ENCODE data around the gene TBC1D22A. TPM values are rescaled to one million over a fixed set of nuclear protein-coding genes. Genes with fewer than 3 reads are reported as not detected.

TBC1D22A gene
- total and polyA plus RNA-seq, 10 of the 15 experiments (the other 5 are each of a cell fraction or from before 2014, with no cell fraction given) = 0.63 to 44.7 (median 27.4) TPM

DNA sequence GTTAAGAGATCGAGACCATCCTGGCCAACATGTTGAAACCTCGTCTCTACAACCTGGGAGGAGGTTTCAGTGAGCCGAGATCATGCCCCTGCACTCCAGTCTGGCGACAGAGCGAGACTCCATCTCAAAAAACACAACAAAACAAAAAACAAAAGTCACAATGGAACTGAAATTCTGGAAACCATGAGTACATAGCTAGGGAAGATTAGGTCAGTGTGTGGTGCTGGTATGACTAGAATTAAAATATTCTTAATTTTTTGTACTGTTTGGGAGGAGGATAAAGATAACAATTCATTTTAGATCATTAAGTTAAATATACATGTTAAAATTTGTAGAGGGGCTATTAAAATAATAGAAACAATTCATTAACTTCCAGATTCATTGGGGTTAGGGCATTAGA, 344.4 kb downstream of the TBC1D22A start:
- no peak for DNase-seq (ENCODE audit: low read depth, low spot score)
- H2AFZ ChIP-seq (ENCODE audit: control insufficient read depth, low read depth, low read length) = no peak overlapping the region
- H3K4me1 ChIP-seq (ENCODE audit: control insufficient read depth, insufficient read depth, low read length) = no peaks in the 10 kb centered on the region
- POLR2A ChIA-PET = no interaction called here
- no peaks in the 10 kb centered on the region for H3K9me3 ChIP-seq (replicated peaks; ENCODE audit: control insufficient read depth, insufficient read depth, low read length)
- FAIRE-seq = no peak
- no peaks in the 10 kb centered on the region; a peak in 1 of 4 replicates for H3K36me3 ChIP-seq (ENCODE audit: control insufficient read depth in 2 of 2, insufficient read depth in 2 of 2, low read length in 1 of 2)
- SMC1A ChIA-PET (ENCODE audit: uncharacterized antibody, unreplicated experiment) = no interaction called here
- H3K4me2 ChIP-seq (ENCODE audit: control insufficient read depth, insufficient read depth) = no peak overlapping the region
- intact Hi-C loops (cut with micrococcal nuclease; ENCODE audit: unreplicated experiment) = no loop called here
- 99% methylated on average over 5 of the region's 5 CpGs for WGBS (ENCODE audit: insufficient coverage, insufficient replicate concordance, low lambda C conversion rate, missing lambda C conversion rate)
- no peak overlapping the region for H3K4me3 ChIP-seq
- no peaks in the 10 kb centered on the region for H3K79me2 ChIP-seq (ENCODE audit: control insufficient read depth, insufficient read depth, low read length)
- H4K20me1 ChIP-seq (ENCODE audit: control insufficient read depth, insufficient read depth) = no peaks in the 10 kb centered on the region
- in situ Hi-C loops (cut with MboI) = no loop called here
- no TSS peak for BruUV-seq (replicated peaks)
- CTCF ChIA-PET = no interaction called here
- no peak overlapping the region for H3K27ac ChIP-seq (ENCODE audit: control insufficient read depth, insufficient read depth)
- H3K27me3 ChIP-seq (replicated peaks in 1 of 2; ENCODE audit: control insufficient read depth in 2 of 2, insufficient read depth in 2 of 2, low read length in 1 of 2) = no peaks in the 10 kb centered on the region
- RAD21 ChIA-PET (ENCODE audit: unreplicated experiment) = no interaction called here
- no peak overlapping the region for H3K9ac ChIP-seq (ENCODE audit: control insufficient read depth, insufficient read depth, low read length)
- no peak for ATAC-seq
- TF ChIP-seq TCF7 (IDR thresholded peaks at IDR 0.05; ENCODE audit: borderline replicate concordance) (no peak), ZZZ3 (IDR thresholded peaks at IDR 0.05; ENCODE audit: control insufficient read depth, insufficient read length, low read depth) (no peak), GATAD2B (conservative IDR thresholded peaks at IDR 0.05; ENCODE audit: low read depth) (no peak), SIN3A (IDR thresholded peaks at IDR 0.05; ENCODE audit: low read depth, low read length) (no peak), ZNF622 (IDR thresholded peaks at IDR 0.05) (no peak), FOXM1 (IDR thresholded peaks at IDR 0.05; ENCODE audit: low read depth, low read length) (no peak), RCOR1 (conservative IDR thresholded peaks at IDR 0.05; ENCODE audit: low read depth, low read length) (no peak), PAX8 (IDR thresholded peaks at IDR 0.05) (no peak), HDAC2 (IDR thresholded peaks at IDR 0.05) (no peak)
- TF ChIP-seq, protein P1, sequence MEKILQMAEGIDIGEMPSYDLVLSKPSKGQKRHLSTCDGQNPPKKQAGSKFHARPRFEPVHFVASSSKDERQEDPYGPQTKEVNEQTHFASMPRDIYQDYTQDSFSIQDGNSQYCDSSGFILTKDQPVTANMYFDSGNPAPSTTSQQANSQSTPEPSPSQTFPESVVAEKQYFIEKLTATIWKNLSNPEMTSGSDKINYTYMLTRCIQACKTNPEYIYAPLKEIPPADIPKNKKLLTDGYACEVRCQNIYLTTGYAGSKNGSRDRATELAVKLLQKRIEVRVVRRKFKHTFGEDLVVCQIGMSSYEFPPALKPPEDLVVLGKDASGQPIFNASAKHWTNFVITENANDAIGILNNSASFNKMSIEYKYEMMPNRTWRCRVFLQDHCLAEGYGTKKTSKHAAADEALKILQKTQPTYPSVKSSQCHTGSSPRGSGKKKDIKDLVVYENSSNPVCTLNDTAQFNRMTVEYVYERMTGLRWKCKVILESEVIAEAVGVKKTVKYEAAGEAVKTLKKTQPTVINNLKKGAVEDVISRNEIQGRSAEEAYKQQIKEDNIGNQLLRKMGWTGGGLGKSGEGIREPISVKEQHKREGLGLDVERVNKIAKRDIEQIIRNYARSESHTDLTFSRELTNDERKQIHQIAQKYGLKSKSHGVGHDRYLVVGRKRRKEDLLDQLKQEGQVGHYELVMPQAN (conservative IDR thresholded peaks at IDR 0.05) = no peak
- TF ChIP-seq, protein P2, sequence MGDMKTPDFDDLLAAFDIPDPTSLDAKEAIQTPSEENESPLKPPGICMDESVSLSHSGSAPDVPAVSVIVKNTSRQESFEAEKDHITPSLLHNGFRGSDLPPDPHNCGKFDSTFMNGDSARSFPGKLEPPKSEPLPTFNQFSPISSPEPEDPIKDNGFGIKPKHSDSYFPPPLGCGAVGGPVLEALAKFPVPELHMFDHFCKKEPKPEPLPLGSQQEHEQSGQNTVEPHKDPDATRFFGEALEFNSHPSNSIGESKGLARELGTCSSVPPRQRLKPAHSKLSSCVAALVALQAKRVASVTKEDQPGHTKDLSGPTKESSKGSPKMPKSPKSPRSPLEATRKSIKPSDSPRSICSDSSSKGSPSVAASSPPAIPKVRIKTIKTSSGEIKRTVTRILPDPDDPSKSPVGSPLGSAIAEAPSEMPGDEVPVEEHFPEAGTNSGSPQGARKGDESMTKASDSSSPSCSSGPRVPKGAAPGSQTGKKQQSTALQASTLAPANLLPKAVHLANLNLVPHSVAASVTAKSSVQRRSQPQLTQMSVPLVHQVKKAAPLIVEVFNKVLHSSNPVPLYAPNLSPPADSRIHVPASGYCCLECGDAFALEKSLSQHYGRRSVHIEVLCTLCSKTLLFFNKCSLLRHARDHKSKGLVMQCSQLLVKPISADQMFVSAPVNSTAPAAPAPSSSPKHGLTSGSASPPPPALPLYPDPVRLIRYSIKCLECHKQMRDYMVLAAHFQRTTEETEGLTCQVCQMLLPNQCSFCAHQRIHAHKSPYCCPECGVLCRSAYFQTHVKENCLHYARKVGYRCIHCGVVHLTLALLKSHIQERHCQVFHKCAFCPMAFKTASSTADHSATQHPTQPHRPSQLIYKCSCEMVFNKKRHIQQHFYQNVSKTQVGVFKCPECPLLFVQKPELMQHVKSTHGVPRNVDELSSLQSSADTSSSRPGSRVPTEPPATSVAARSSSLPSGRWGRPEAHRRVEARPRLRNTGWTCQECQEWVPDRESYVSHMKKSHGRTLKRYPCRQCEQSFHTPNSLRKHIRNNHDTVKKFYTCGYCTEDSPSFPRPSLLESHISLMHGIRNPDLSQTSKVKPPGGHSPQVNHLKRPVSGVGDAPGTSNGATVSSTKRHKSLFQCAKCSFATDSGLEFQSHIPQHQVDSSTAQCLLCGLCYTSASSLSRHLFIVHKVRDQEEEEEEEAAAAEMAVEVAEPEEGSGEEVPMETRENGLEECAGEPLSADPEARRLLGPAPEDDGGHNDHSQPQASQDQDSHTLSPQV (IDR thresholded peaks at IDR 0.05) = no peak
- TF ChIP-seq, protein P3, sequence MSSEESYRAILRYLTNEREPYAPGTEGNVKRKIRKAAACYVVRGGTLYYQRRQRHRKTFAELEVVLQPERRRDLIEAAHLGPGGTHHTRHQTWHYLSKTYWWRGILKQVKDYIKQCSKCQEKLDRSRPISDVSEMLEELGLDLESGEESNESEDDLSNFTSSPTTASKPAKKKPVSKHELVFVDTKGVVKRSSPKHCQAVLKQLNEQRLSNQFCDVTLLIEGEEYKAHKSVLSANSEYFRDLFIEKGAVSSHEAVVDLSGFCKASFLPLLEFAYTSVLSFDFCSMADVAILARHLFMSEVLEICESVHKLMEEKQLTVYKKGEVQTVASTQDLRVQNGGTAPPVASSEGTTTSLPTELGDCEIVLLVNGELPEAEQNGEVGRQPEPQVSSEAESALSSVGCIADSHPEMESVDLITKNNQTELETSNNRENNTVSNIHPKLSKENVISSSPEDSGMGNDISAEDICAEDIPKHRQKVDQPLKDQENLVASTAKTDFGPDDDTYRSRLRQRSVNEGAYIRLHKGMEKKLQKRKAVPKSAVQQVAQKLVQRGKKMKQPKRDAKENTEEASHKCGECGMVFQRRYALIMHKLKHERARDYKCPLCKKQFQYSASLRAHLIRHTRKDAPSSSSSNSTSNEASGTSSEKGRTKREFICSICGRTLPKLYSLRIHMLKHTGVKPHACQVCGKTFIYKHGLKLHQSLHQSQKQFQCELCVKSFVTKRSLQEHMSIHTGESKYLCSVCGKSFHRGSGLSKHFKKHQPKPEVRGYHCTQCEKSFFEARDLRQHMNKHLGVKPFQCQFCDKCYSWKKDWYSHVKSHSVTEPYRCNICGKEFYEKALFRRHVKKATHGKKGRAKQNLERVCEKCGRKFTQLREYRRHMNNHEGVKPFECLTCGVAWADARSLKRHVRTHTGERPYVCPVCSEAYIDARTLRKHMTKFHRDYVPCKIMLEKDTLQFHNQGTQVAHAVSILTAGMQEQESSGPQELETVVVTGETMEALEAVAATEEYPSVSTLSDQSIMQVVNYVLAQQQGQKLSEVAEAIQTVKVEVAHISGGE (CRISPR knock-in tag; IDR thresholded peaks at IDR 0.05) = no peak
- TF ChIP-seq, protein P4, sequence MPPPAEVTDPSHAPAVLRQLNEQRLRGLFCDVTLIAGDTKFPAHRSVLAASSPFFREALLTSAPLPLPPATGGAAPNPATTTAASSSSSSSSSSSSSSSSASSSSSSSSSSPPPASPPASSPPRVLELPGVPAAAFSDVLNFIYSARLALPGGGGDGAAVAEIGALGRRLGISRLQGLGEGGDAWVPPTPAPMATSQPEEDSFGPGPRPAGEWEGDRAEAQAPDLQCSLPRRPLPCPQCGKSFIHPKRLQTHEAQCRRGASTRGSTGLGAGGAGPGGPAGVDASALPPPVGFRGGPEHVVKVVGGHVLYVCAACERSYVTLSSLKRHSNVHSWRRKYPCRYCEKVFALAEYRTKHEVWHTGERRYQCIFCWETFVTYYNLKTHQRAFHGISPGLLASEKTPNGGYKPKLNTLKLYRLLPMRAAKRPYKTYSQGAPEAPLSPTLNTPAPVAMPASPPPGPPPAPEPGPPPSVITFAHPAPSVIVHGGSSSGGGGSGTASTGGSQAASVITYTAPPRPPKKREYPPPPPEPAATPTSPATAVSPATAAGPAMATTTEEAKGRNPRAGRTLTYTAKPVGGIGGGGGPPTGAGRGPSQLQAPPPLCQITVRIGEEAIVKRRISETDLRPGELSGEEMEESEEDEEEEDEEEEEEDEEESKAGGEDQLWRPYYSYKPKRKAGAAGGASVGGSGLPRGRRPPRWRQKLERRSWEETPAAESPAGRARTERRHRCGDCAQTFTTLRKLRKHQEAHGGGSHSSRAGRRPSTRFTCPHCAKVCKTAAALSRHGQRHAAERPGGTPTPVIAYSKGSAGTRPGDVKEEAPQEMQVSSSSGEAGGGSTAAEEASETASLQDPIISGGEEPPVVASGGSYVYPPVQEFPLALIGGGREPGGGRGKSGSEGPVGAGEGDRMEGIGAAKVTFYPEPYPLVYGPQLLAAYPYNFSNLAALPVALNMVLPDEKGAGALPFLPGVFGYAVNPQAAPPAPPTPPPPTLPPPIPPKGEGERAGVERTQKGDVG (CRISPR knock-in tag; IDR thresholded peaks at IDR 0.05) = no peak

Data from GM12878 (cell line).